HG03280 (cell line): ENCODE data around the gene MSANTD3.

Experiments used
- ATAC-seq: cut with Tn5 transposase; IDR thresholded peaks from one replicate; pipeline ENCODE4 v1.9.1; 2021; ENCODE audit warnings: mild to moderate bottlenecking, moderate library complexity; ENCODE audit not compliant: unreplicated experiment

MSANTD3 gene

GRCh38 chr9:100457517-100457916, 30.6 kb downstream of the MSANTD3 start:
- ATAC-seq, result no peak

GRCh38 chr9:100459963-100460362, 33.0 kb downstream of the MSANTD3 start:
- no peak for ATAC-seq

- ATAC-seq, result no peak
Measured at GRCh38 chr9:100465274-100465673, 38.3 kb downstream of the MSANTD3 start.

- no peak for ATAC-seq
Measured at GRCh38 chr9:100465761-100466160, 38.8 kb downstream of the MSANTD3 start.

- ATAC-seq, result no peak
Measured at GRCh38 chr9:100466171-100466828, 39.4 kb downstream of the MSANTD3 start.

- no peak for ATAC-seq
Measured at GRCh38 chr9:100466829-100467221, 39.9 kb downstream of the MSANTD3 start.

- no peak for ATAC-seq
Measured at GRCh38 chr9:100468041-100468440, 41.1 kb downstream of the MSANTD3 start.

- ATAC-seq, result no peak
Measured at GRCh38 chr9:100472268-100472667, 45.3 kb downstream of the MSANTD3 start.

- ATAC-seq, result peak; percentile 61
Measured at GRCh38 chr9:100472788-100473275, 45.9 kb downstream of the MSANTD3 start, which contains the start of gene TMEFF1. TSS of gene TMEFF1 (plus strand) at chr9:100473149. CDS start at chr9:100473545, 396 bp downstream.

GRCh38 chr9:100473276-100474081, 46.5 kb downstream of the MSANTD3 start:
- peak; percentile 62 for ATAC-seq

GRCh38 chr9:100474082-100474923, 47.4 kb downstream of the MSANTD3 start:
- ATAC-seq, result no peak

GRCh38 chr9:100474924-100475276, 48.0 kb downstream of the MSANTD3 start:
- no peak for ATAC-seq

GRCh38 chr9:100477241-100477640, 50.3 kb downstream of the MSANTD3 start:
- ATAC-seq, result no peak

GRCh38 chr9:100478192-100478591, 51.2 kb downstream of the MSANTD3 start:
- ATAC-seq, result no peak

- no peak for ATAC-seq
Measured at GRCh38 chr9:100479820-100480219, 52.9 kb downstream of the MSANTD3 start.

- ATAC-seq, result no peak
Measured at GRCh38 chr9:100485196-100485595, 58.3 kb downstream of the MSANTD3 start.

GRCh38 chr9:100486479-100487176, 59.7 kb downstream of the MSANTD3 start:
- no peak for ATAC-seq

GRCh38 chr9:100488177-100488576, 61.2 kb downstream of the MSANTD3 start:
- no peak for ATAC-seq

GRCh38 chr9:100489836-100490235, 62.9 kb downstream of the MSANTD3 start:
- no peak for ATAC-seq

- no peak for ATAC-seq
Measured at GRCh38 chr9:100492952-100493351, 66.0 kb downstream of the MSANTD3 start.

- ATAC-seq, result no peak
Measured at GRCh38 chr9:100498592-100498991, 71.6 kb downstream of the MSANTD3 start.
